SK-N-SH (cell line): ENCODE data around the gene PSPN. TPM values are rescaled to one million over a fixed set of nuclear protein-coding genes. Genes with fewer than 3 reads are reported as not detected.

Experiments
- CTCF ChIA-PET: fragments of 300-600, 350-600 bp; formaldehyde crosslinking; extraction: SDS; loops from one replicate; lab custom pipeline; 2021; lab: Yijun Ruan, JAX
- POLR2A ChIA-PET: fragments of 350-600 bp; sonication (Branson Sonifier 250); formaldehyde crosslinking; extraction: SDS; loops from one replicate; lab custom pipeline; 2020; ENCODE audit warnings: antibody characterized with exemption, inconsistent platforms; lab: Yijun Ruan, JAX
- DNase-seq: peaks from one replicate; pipeline ENCODE4 v3.0.0; 2012
- H2AFZ ChIP-seq: fragments of 200-600 bp; sonication (generic); 2 replicates; pipeline ENCODE4 v1.8.1; 2016; ENCODE audit warnings: antibody characterized with exemption, mild to moderate bottlenecking, low read depth
- H3F3A ChIP-seq: fragments of 200-600 bp; sonication (generic); replicated peaks from 2 replicates; pipeline ENCODE3; 2016; ENCODE audit warnings: antibody characterized with exemption, mild to moderate bottlenecking; ENCODE audit not compliant: insufficient read depth
- H3K27ac ChIP-seq, 2 experiments: fragments of 200-500 bp in 1 of 2; fragments of 200-600 bp in 1 of 2; sonication (Bioruptor generic) in 1 of 2; sonication (generic), shearing (Covaris generic) in 1 of 2; 2 replicates each; pipeline versions ENCODE4 v1.5.1 to v1.6.1; 2014 to 2016; ENCODE audit warnings: low read depth in 2 of 2, inconsistent platforms in 1 of 2, low read length in 1 of 2, mild to moderate bottlenecking in 1 of 2, mixed read lengths in 1 of 2
- H3K27me3 ChIP-seq: fragments of 200-600 bp; sonication (generic), shearing (Covaris generic); 2 replicates; pipeline ENCODE4 v1.6.1; 2016; ENCODE audit warnings: mixed run types; ENCODE audit not compliant: insufficient read depth
- H3K36me3 ChIP-seq, 2 experiments: fragments of 200-500 bp in 1 of 2; fragments of 200-600 bp in 1 of 2; sonication (Bioruptor generic) in 1 of 2; sonication (generic) in 1 of 2; replicated peaks in 1 of 2; 2 replicates each; pipeline versions ENCODE3 to v1.5.1; 2014 to 2016; ENCODE audit warnings: low read length in 1 of 2, mild to moderate bottlenecking in 1 of 2; ENCODE audit not compliant: insufficient read depth in 2 of 2, control insufficient read depth in 1 of 2
- H3K4me1 ChIP-seq, 2 experiments: fragments of 200-500 bp in 1 of 2; fragments of 200-600 bp in 1 of 2; sonication (Bioruptor generic) in 1 of 2; sonication (generic), shearing (Covaris generic) in 1 of 2; 2 replicates each; pipeline versions ENCODE4 v1.5.1 to v1.6.1; 2014 to 2016; ENCODE audit warnings: low read depth in 1 of 2, low read length in 1 of 2, mixed run types in 1 of 2; ENCODE audit not compliant: insufficient read depth in 2 of 2, control insufficient read depth in 1 of 2
- H3K4me2 ChIP-seq: fragments of 200-600 bp; sonication (generic), shearing (Covaris generic); 2 replicates; pipeline ENCODE4 v1.6.1; 2017; ENCODE audit warnings: mixed run types
- H3K4me3 ChIP-seq, 2 experiments: fragments of 200-500 bp in 1 of 2; fragments of 200-600 bp in 1 of 2; sonication (Bioruptor generic) in 1 of 2; sonication (generic), shearing (Covaris generic) in 1 of 2; 2 replicates each; pipeline versions ENCODE4 v1.5.1 to v1.8.1; 2014 to 2016; ENCODE audit warnings: low read depth in 2 of 2, inconsistent platforms in 1 of 2, low read length in 1 of 2, mild to moderate bottlenecking in 1 of 2, mixed read lengths in 1 of 2, moderate library complexity in 1 of 2
- H3K79me2 ChIP-seq: fragments of 200-600 bp; sonication (generic); 2 replicates; pipeline ENCODE4 v1.8.1; 2017; ENCODE audit warnings: mild to moderate bottlenecking; ENCODE audit not compliant: insufficient read depth
- H3K9ac ChIP-seq: fragments of 200-600 bp; sonication (generic); 2 replicates; pipeline ENCODE4 v1.6.1; 2017; ENCODE audit warnings: mixed run types
- H3K9me2 ChIP-seq: fragments of 200-600 bp; sonication (generic); 2 replicates; pipeline ENCODE4 v1.6.1; 2017; ENCODE audit warnings: mixed run types
- H3K9me3 ChIP-seq: fragments of 200-600 bp; sonication (generic); 2 replicates; pipeline ENCODE4 v1.6.1; 2017; ENCODE audit warnings: mixed run types, mild to moderate bottlenecking, moderate library complexity
- H4K20me1 ChIP-seq: fragments of 200-600 bp; sonication (generic); 2 replicates; pipeline ENCODE4 v1.6.1; 2017; ENCODE audit warnings: mild to moderate bottlenecking, mixed run types; ENCODE audit not compliant: insufficient read depth
- EP300 ChIP-seq, 2 experiments: IDR thresholded peaks; 2 replicates each; pipeline versions ENCODE4 v1.4.0 to v1.6.1; 2012; ENCODE audit warnings: borderline replicate concordance in 1 of 2, low read depth in 1 of 2, low read length in 1 of 2
- FOSL2 ChIP-seq: IDR thresholded peaks from 2 replicates; pipeline ENCODE4 v1.4.0; 2012; ENCODE audit warnings: low read depth, mild to moderate bottlenecking, moderate library complexity, borderline replicate concordance
- FOXM1 ChIP-seq: IDR thresholded peaks from 2 replicates; pipeline ENCODE4 v1.4.0; 2012; ENCODE audit warnings: low read depth, mild to moderate bottlenecking
- JUND ChIP-seq: IDR thresholded peaks from 2 replicates; pipeline ENCODE4 v1.4.0; 2012
- MEF2A ChIP-seq: IDR thresholded peaks from 2 replicates; pipeline ENCODE4 v1.4.0; 2012; ENCODE audit warnings: low read depth, borderline replicate concordance
- MXI1 ChIP-seq: IDR thresholded peaks from 2 replicates; pipeline ENCODE4 v1.6.1; 2012; ENCODE audit warnings: mild to moderate bottlenecking, low read depth, low read length, improper control_type of control experiment
- NFIC ChIP-seq: IDR thresholded peaks from 2 replicates; pipeline ENCODE4 v1.4.0; 2012; ENCODE audit warnings: borderline replicate concordance
- NRF1 ChIP-seq: IDR thresholded peaks from 2 replicates; pipeline ENCODE4 v1.6.1; 2012; ENCODE audit warnings: low read depth, mild to moderate bottlenecking, low read length
- POLR2AphosphoS5 ChIP-seq: IDR thresholded peaks from 2 replicates; pipeline ENCODE4 v1.6.1; 2012; ENCODE audit warnings: low read depth, low read length
- RCOR1 ChIP-seq: fragments of 150-350 bp; IDR thresholded peaks from 2 replicates; pipeline ENCODE4 v1.6.1; 2017; ENCODE audit warnings: antibody characterized with exemption, low read length
- RFX5 ChIP-seq: IDR thresholded peaks from 2 replicates; pipeline ENCODE4 v1.6.1; 2012; ENCODE audit warnings: mild to moderate bottlenecking, improper control_type of control experiment, low read length
- RXRA ChIP-seq: IDR thresholded peaks from 2 replicates; pipeline ENCODE4 v1.4.0; 2012; ENCODE audit warnings: low read depth, mild to moderate bottlenecking, borderline replicate concordance
- SIN3A ChIP-seq: IDR thresholded peaks from 2 replicates; pipeline ENCODE4 v1.6.1; 2012; ENCODE audit warnings: low read depth, mild to moderate bottlenecking, low read length, moderate library complexity, borderline replicate concordance
- SMC3 ChIP-seq: IDR thresholded peaks from 2 replicates; pipeline ENCODE4 v1.6.1; 2012; ENCODE audit warnings: low read depth, low read length, improper control_type of control experiment
- TAF1 ChIP-seq: IDR thresholded peaks from 2 replicates; pipeline ENCODE4 v1.6.1; 2012; ENCODE audit warnings: low read depth, mild to moderate bottlenecking, low read length, moderate library complexity, borderline replicate concordance
- TCF12 ChIP-seq: IDR thresholded peaks from 2 replicates; pipeline ENCODE4 v1.4.0; 2012
- USF2 ChIP-seq: fragments of 150-350 bp; IDR thresholded peaks from 2 replicates; pipeline ENCODE4 v1.6.1; 2017; ENCODE audit warnings: antibody characterized with exemption, low read length, low read depth, borderline replicate concordance
- WGBS: methylation state at CpG from one replicate; pipeline ENCODE4 v1.1.6; 2017; ENCODE audit warnings: low lambda C conversion rate; 5-methylcytosine and 5-hydroxymethylcytosine counted together
- polyA plus RNA-seq, 3 experiments: library from polyadenylated mRNA; depleted of rRNA; stranded (reverse); fragments of >200 nt; gene quantifications; 2 replicates each; pipeline ENCODE4 v1.2.3, GENCODE V29; 2012
- TF ChIP-seq, protein P1 (sequence below): IDR thresholded peaks from 2 replicates; pipeline ENCODE4; 2012
- TF ChIP-seq, protein P2 (sequence below): IDR thresholded peaks from 2 replicates; pipeline ENCODE4 v1.4.0; 2012; ENCODE audit warnings: low read depth
- TF ChIP-seq, protein P3 (sequence below): IDR thresholded peaks from 2 replicates; pipeline ENCODE4 v1.4.0; 2012; ENCODE audit warnings: low read depth, borderline replicate concordance
- TF ChIP-seq, protein P4 (sequence below): IDR thresholded peaks from 2 replicates; pipeline ENCODE4 v1.6.1; 2012; ENCODE audit warnings: mild to moderate bottlenecking, low read depth, low read length, moderate library complexity

The PSPN gene
- polyA plus RNA-seq, 1 of the 3 experiments (the other 2 are of a cell fraction): 0.59 TPM

- H3K36me3 ChIP-seq: peaks cover 34 to 37% of the 10 kb centered on the region in 2 experiments
- no peak overlapping the region for H3K4me3 ChIP-seq
- no peaks in the 10 kb centered on the region for H4K20me1 ChIP-seq
- peaks cover 22% of the 10 kb centered on the region for H3F3A ChIP-seq
- no peak overlapping the region for H2AFZ ChIP-seq
- H3K79me2 ChIP-seq: no peaks in the 10 kb centered on the region; the same call in 1 of the 2 replicates
- no peaks in the 10 kb centered on the region for H3K27me3 ChIP-seq
- no peak for DNase-seq
- peaks cover 0 to 8% of the 10 kb centered on the region in 2 experiments; a peak in 1 of 4 replicates for H3K4me1 ChIP-seq
- H3K9ac ChIP-seq: no peak overlapping the region
- TF ChIP-seq SMC3 (no peak), RCOR1 (no peak), JUND (no peak), USF2 (no peak), NFIC (no peak), POLR2AphosphoS5 (no peak), MXI1 (no peak)
- TF ChIP-seq, protein P1, sequence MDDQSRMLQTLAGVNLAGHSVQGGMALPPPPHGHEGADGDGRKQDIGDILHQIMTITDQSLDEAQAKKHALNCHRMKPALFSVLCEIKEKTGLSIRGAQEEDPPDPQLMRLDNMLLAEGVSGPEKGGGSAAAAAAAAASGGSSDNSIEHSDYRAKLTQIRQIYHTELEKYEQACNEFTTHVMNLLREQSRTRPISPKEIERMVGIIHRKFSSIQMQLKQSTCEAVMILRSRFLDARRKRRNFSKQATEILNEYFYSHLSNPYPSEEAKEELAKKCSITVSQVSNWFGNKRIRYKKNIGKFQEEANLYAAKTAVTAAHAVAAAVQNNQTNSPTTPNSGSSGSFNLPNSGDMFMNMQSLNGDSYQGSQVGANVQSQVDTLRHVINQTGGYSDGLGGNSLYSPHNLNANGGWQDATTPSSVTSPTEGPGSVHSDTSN: no peak
- POLR2A ChIA-PET: no interaction called here
- H3K9me3 ChIP-seq: no peaks in the 10 kb centered on the region
- H3K27ac ChIP-seq: no peak overlapping the region
- WGBS: 93% methylated on average over 3 of the region's 3 CpGs
- CTCF ChIA-PET: interaction anchor here (1.1 kb wide), 1 partner anchor 161 kb away, joined by 3 read pairs; no protein-coding TSS in a partner anchor
- no peaks in the 10 kb centered on the region for H3K9me2 ChIP-seq
- H3K4me2 ChIP-seq: no peak overlapping the region
Observed at GRCh38 chr19:6379744-6380143, 4.0 kb upstream of the PSPN start.

DNA sequence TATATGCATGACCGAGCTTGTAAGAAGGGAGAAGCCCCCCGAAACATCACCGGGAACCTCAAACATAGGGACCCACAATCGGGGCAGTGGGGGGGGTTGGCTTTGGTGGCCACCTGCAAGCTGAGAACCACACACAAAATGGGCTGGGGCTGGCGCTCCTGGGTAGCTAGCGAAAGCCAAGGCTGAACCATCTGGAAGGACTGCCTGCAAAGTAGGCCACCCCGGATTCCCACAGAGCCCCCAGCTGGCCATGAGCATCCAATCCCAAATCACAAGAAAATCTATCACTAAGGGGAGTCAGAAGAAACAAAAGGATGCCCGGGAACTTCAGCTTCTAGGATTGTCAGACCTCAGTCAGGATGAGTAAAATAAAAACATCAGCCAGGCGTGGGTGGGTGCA lies 2.8 kb upstream of the PSPN start:
- Histone ChIP-seq H3K27ac (peak overlapping the region in 1 of 2 experiments; percentile 17; a peak in 1 of 4 replicates), H3K9ac (no peak overlapping the region), H4K20me1 (no peaks in the 10 kb centered on the region), H3K36me3 (peaks cover 33 to 36% of the 10 kb centered on the region in 2 experiments), H3K4me1 (peaks cover 6 to 19% of the 10 kb centered on the region in 2 experiments; a peak in 1 of 4 replicates), H3K9me2 (no peaks in the 10 kb centered on the region), H3K9me3 (no peaks in the 10 kb centered on the region), H3K27me3 (no peaks in the 10 kb centered on the region), H3K79me2 (peaks cover 8% of the 10 kb centered on the region), H3F3A (peaks cover 22% of the 10 kb centered on the region), H3K4me3 (no peak overlapping the region), H3K4me2 (no peak overlapping the region), H2AFZ (no peak overlapping the region)
- DNase-seq: no peak
- ChIA-PET CTCF (interaction anchor here (1.1 kb wide), 2 partner anchors 11 to 160 kb away, joined by 3 read pairs; no protein-coding TSS in a partner anchor), POLR2A (no interaction called here)
- 73% methylated on average over 8 of the region's 9 CpGs for WGBS
- TF ChIP-seq TCF12: no peak
- TF ChIP-seq, protein P2, sequence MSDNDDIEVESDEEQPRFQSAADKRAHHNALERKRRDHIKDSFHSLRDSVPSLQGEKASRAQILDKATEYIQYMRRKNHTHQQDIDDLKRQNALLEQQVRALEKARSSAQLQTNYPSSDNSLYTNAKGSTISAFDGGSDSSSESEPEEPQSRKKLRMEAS: no peak
- TF ChIP-seq EP300 (IDR thresholded peaks at IDR 0.05; ENCODE audit: borderline replicate concordance in 1 of 2, low read depth in 1 of 2, low read length in 1 of 2): no peak
- TF ChIP-seq RXRA: no peak
- no peak for TF ChIP-seq SIN3A
- no peak for TF ChIP-seq FOSL2
- TF ChIP-seq FOXM1: no peak
- TF ChIP-seq TAF1: no peak
- TF ChIP-seq MXI1: no peak
- TF ChIP-seq, protein P3, sequence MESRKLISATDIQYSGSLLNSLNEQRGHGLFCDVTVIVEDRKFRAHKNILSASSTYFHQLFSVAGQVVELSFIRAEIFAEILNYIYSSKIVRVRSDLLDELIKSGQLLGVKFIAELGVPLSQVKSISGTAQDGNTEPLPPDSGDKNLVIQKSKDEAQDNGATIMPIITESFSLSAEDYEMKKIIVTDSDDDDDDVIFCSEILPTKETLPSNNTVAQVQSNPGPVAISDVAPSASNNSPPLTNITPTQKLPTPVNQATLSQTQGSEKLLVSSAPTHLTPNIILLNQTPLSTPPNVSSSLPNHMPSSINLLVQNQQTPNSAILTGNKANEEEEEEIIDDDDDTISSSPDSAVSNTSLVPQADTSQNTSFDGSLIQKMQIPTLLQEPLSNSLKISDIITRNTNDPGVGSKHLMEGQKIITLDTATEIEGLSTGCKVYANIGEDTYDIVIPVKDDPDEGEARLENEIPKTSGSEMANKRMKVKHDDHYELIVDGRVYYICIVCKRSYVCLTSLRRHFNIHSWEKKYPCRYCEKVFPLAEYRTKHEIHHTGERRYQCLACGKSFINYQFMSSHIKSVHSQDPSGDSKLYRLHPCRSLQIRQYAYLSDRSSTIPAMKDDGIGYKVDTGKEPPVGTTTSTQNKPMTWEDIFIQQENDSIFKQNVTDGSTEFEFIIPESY: no peak
- TF ChIP-seq RCOR1: no peak
- TF ChIP-seq, protein P4, sequence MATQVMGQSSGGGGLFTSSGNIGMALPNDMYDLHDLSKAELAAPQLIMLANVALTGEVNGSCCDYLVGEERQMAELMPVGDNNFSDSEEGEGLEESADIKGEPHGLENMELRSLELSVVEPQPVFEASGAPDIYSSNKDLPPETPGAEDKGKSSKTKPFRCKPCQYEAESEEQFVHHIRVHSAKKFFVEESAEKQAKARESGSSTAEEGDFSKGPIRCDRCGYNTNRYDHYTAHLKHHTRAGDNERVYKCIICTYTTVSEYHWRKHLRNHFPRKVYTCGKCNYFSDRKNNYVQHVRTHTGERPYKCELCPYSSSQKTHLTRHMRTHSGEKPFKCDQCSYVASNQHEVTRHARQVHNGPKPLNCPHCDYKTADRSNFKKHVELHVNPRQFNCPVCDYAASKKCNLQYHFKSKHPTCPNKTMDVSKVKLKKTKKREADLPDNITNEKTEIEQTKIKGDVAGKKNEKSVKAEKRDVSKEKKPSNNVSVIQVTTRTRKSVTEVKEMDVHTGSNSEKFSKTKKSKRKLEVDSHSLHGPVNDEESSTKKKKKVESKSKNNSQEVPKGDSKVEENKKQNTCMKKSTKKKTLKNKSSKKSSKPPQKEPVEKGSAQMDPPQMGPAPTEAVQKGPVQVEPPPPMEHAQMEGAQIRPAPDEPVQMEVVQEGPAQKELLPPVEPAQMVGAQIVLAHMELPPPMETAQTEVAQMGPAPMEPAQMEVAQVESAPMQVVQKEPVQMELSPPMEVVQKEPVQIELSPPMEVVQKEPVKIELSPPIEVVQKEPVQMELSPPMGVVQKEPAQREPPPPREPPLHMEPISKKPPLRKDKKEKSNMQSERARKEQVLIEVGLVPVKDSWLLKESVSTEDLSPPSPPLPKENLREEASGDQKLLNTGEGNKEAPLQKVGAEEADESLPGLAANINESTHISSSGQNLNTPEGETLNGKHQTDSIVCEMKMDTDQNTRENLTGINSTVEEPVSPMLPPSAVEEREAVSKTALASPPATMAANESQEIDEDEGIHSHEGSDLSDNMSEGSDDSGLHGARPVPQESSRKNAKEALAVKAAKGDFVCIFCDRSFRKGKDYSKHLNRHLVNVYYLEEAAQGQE: no peak
- no peak for TF ChIP-seq RFX5
- no peak for TF ChIP-seq POLR2AphosphoS5
- no peak for TF ChIP-seq MEF2A
- TF ChIP-seq NRF1: no peak
